ENCODE measurements around the gene BAD. TPM values are rescaled to one million over a fixed set of nuclear protein-coding genes. Genes with fewer than 3 reads are reported as not detected.

BAD gene
- total and polyA plus RNA-seq, 2 of the 13 experiments (the other 11 are each of a cell fraction or from before 2014, with no cell fraction given): 17.9 to 28.5 TPM

DNA sequence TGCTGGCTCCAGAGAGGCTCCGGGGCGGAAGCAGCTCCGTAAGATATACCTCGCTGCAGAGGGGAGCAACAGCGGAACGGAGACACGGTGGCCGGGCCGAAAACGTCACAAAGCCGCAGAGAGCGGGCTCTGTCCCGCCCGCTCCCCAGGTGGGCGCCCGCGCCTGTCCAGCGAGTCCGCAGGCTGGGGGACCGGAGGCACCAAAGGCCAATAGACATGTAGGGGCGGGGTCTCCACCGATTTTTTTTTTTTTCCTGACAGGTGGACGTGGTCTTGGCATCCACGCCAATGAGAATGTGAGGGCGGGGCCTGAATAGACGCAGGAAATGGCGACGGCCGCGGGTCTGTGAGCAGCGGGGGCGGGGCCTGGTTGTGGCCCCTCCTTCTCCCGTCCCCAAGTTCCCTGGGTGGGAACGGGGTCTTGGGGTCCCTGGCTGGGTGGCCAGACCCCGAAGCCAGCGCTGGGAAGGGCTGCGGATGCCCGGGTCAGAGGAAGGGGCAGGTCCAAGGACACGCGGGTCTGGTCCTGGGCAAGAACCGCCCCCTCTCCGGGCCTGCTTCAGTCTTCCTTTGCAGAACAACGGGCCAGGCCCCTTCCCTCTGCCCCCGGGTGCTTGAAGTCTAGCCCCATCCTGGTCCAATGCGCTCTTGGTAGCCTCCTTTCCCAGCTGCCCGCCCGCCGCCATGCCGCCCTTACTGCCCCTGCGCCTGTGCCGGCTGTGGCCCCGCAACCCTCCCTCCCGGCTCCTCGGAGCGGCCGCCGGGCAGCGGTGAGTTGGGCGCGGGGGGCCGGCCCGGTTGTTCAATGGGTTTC lies 54.1 kb downstream of the BAD start, which contains the start of gene DNAJC4 (continued):
- TF ChIP-seq, protein P1, sequence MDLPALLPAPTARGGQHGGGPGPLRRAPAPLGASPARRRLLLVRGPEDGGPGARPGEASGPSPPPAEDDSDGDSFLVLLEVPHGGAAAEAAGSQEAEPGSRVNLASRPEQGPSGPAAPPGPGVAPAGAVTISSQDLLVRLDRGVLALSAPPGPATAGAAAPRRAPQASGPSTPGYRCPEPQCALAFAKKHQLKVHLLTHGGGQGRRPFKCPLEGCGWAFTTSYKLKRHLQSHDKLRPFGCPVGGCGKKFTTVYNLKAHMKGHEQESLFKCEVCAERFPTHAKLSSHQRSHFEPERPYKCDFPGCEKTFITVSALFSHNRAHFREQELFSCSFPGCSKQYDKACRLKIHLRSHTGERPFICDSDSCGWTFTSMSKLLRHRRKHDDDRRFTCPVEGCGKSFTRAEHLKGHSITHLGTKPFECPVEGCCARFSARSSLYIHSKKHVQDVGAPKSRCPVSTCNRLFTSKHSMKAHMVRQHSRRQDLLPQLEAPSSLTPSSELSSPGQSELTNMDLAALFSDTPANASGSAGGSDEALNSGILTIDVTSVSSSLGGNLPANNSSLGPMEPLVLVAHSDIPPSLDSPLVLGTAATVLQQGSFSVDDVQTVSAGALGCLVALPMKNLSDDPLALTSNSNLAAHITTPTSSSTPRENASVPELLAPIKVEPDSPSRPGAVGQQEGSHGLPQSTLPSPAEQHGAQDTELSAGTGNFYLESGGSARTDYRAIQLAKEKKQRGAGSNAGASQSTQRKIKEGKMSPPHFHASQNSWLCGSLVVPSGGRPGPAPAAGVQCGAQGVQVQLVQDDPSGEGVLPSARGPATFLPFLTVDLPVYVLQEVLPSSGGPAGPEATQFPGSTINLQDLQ (CRISPR knock-in tag; IDR thresholded peaks at IDR 0.05): no peak
- TF ChIP-seq ZNF20 (CRISPR knock-in tag; IDR thresholded peaks at IDR 0.05) (no peak), TFE3 (CRISPR knock-in tag; IDR thresholded peaks at IDR 0.05) (0 out of 2 replicates have a peak, but pooled peaks have one; percentile 23), THAP11 (CRISPR knock-in tag; IDR thresholded peaks at IDR 0.05) (peak; percentile 54), RFXANK (CRISPR knock-in tag; IDR thresholded peaks at IDR 0.05) (no peak; the same call in 1 of the 2 replicates), ETV6 (CRISPR knock-in tag; conservative IDR thresholded peaks at IDR 0.05) (no peak), THRA (CRISPR knock-in tag; IDR thresholded peaks at IDR 0.05; ENCODE audit: borderline replicate concordance) (0 out of 2 replicates have a peak, but pooled peaks have one; percentile 17), ZHX2 (IDR thresholded peaks at IDR 0.05; ENCODE audit: low read depth) (0 out of 2 replicates have a peak, but pooled peaks have one; percentile 15), ZHX2 (CRISPR knock-in tag; IDR thresholded peaks at IDR 0.05; ENCODE audit: borderline replicate concordance) (no peak), ZNF33B (CRISPR knock-in tag; IDR thresholded peaks at IDR 0.05) (0 out of 2 replicates have a peak, but pooled peaks have one; percentile 9), PRMT3 (CRISPR knock-in tag; IDR thresholded peaks at IDR 0.05; ENCODE audit: borderline replicate concordance, low read depth) (no peak), HNRNPL (IDR thresholded peaks at IDR 0.05; ENCODE audit: low read depth, low read length) (0 out of 2 replicates have a peak, but pooled peaks have one; percentile 11)
- TF ChIP-seq, protein P2, sequence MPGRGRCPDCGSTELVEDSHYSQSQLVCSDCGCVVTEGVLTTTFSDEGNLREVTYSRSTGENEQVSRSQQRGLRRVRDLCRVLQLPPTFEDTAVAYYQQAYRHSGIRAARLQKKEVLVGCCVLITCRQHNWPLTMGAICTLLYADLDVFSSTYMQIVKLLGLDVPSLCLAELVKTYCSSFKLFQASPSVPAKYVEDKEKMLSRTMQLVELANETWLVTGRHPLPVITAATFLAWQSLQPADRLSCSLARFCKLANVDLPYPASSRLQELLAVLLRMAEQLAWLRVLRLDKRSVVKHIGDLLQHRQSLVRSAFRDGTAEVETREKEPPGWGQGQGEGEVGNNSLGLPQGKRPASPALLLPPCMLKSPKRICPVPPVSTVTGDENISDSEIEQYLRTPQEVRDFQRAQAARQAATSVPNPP (CRISPR knock-in tag; IDR thresholded peaks at IDR 0.05): 0 out of 2 replicates have a peak, but pooled peaks have one; percentile 29
